K562 treated with DMSO at 1 percent for 12 hours (cell line): Measurements from ENCODE around the gene RRM2. TPM values are rescaled to one million over a fixed set of nuclear protein-coding genes. Genes with fewer than 3 reads are reported as not detected.

ENCODE experiments used
- total RNA-seq: library from RNA; unstranded; fragments of 300-600 nt; gene quantifications from 2 replicates; pipeline ENCODE4 v1.2.3, GENCODE V29; 2022; ENCODE audit not compliant: insufficient read depth

Gene RRM2
- total RNA-seq = 45.2 and 122 TPM in 2 replicates

GRCh38 chr2:10122500-10123280 is at the start of gene RRM2:
TSS of gene RRM2 (plus strand) at chr2:10122739. CDS start at chr2:10122799, 60 bp downstream.

DNA sequence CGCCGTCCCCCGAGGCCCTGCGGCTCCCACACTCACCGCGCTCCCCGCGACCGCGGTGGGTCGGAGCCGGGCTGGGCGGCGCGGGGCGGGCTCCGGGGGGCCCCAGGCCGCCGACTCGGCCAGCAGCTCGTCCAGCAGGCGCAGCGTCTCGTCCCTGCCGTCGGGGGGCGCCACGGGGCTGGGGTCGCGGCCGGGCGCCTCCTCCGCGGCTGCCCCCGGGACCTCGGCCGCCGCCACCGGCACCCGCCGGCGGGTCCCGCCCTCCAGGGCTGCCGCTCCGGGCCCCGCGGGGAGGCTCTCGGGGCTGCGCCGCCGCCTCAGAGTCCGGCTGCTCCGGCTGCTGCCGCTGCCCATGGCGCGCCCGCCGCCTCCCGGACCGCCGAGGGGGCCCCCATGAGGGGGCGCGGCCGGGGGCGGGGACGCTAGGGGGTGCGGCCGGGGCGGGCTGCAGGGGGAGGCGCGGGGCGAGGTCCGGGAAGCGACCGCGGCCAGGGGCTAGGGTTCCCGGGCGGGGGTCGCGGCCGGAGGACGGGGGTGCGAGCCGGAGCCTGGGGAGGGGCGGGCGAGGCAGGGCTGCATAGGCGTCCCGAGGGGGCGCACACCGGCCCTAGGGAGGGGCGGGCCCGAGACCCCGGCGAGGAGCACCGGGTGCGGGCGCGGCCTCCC is 42.5 kb upstream of the RRM2 start, which contains the start of gene CYS1:
TSS of gene CYS1 (minus strand) at position 542 of the 666 bp plus-strand sequence. CDS start at position 354, 188 bp downstream.

Other genes with a start within 250 kb of the RRM2 start
- gene GRHL1, start 171.0 kb upstream of the RRM2 start, total RNA-seq = 1.9 and 7.7 TPM in 2 replicates
- 3.5 and 8.3 TPM in 2 replicates for gene KLF11, start 79.2 kb upstream of the RRM2 start, total RNA-seq
- gene CYS1, start 42.3 kb upstream of the RRM2 start, total RNA-seq = 0.37 TPM in 1 of 2 replicates, not detected in the other
- gene HPCAL1, start 180.2 kb downstream of the RRM2 start, total RNA-seq = 141 and 157 TPM in 2 replicates